22Rv1 (cell line): Measurements from ENCODE around the gene RASD2.

Source experiments
- ZFX ChIP-seq: fragments of 450-650 bp; IDR thresholded peaks from 2 replicates; pipeline ENCODE4 v1.6.1; 2017; ENCODE audit warnings: antibody characterized with exemption, borderline replicate concordance
- TF ChIP-seq, protein P1 (sequence below): fragments of 450-650 bp; IDR thresholded peaks from 2 replicates; pipeline ENCODE4 v1.5.1; 2017; ENCODE audit warnings: mild to moderate bottlenecking

DNA sequence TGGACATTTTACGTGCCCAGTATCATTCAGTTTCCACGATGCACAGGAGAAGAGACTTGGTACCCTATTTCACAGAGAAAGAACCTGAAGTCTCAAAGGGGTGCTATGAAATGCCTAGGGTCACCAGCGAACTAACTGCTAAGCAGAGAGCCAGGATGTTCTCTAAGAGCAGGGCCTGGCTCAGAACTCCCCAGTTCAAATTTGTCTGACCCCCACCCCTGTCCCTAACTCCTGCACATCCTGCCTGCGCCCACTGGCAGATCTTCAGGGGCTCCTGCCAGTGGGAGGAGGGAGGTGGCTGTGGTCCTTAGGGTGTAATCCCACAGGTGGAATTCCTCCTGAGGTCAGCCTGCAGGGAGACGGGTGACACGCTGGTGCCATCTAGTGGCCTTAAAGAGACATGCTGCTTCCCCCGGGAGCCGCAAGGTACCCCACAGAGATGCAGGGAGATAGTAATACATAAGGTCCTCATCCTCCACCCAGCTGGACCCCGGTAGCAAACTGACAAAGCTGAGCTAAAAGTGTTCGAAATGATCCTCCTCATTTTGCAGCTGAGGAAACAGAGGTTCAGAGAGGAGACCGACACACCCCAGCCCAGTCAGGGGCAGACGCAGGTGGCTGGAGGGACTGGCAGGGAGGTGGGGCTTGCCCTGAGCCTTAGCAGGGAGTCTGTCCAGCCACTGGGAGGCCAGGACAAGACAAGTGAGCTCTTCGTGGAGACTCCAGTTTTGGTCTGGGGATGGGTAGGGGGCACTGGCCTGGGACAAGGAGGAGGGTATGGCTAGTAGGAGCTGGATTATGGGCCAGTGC lies 42.4 kb downstream of the RASD2 start:
- TF ChIP-seq, protein P1, sequence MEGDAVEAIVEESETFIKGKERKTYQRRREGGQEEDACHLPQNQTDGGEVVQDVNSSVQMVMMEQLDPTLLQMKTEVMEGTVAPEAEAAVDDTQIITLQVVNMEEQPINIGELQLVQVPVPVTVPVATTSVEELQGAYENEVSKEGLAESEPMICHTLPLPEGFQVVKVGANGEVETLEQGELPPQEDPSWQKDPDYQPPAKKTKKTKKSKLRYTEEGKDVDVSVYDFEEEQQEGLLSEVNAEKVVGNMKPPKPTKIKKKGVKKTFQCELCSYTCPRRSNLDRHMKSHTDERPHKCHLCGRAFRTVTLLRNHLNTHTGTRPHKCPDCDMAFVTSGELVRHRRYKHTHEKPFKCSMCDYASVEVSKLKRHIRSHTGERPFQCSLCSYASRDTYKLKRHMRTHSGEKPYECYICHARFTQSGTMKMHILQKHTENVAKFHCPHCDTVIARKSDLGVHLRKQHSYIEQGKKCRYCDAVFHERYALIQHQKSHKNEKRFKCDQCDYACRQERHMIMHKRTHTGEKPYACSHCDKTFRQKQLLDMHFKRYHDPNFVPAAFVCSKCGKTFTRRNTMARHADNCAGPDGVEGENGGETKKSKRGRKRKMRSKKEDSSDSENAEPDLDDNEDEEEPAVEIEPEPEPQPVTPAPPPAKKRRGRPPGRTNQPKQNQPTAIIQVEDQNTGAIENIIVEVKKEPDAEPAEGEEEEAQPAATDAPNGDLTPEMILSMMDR: peak; percentile 96
- TF ChIP-seq ZFX: no peak
